Measurements from ENCODE around the gene CEP128. TPM values are rescaled to one million over a fixed set of nuclear protein-coding genes. Genes with fewer than 3 reads are reported as not detected.

Gene CEP128
- total RNA-seq, 1 experiment from 2014 or later: 12.0 TPM

- POLR2A ChIA-PET: no interaction called here
- peaks cover 12% of the 10 kb centered on the region for H3K9me3 Mint-ChIP-seq
- TF ChIP-seq ESRRA (CRISPR knock-in tag; IDR thresholded peaks at IDR 0.05; ENCODE audit: borderline replicate concordance): no peak
- no peak for TF ChIP-seq FOXP4 (CRISPR knock-in tag; IDR thresholded peaks at IDR 0.05)
- no peak for TF ChIP-seq GRHL2 (CRISPR knock-in tag; IDR thresholded peaks at IDR 0.05; ENCODE audit: insufficient replicate concordance, severe bottlenecking)
- TF ChIP-seq MXD4 (CRISPR knock-in tag; IDR thresholded peaks at IDR 0.05; ENCODE audit: borderline replicate concordance): no peak
- no peak for TF ChIP-seq GTF2I (CRISPR knock-in tag; conservative IDR thresholded peaks at IDR 0.05)
- no peak for TF ChIP-seq PREB (CRISPR knock-in tag; IDR thresholded peaks at IDR 0.05; ENCODE audit: borderline replicate concordance)
- TF ChIP-seq EMX1 (CRISPR knock-in tag; IDR thresholded peaks at IDR 0.05): no peak
- TF ChIP-seq ERG (CRISPR knock-in tag; IDR thresholded peaks at IDR 0.05): no peak
- no peak for TF ChIP-seq ZNF263 (CRISPR knock-in tag; IDR thresholded peaks at IDR 0.05; ENCODE audit: low read depth)
- TF ChIP-seq TCF7 (CRISPR knock-in tag; IDR thresholded peaks at IDR 0.05; ENCODE audit: low read depth): no peak
- no peak for TF ChIP-seq ELF4 (CRISPR knock-in tag; IDR thresholded peaks at IDR 0.05; ENCODE audit: low read depth)
- no peak for TF ChIP-seq TEAD4 (CRISPR knock-in tag; IDR thresholded peaks at IDR 0.05)
- no peak for ATAC-seq
- CTCF ChIA-PET: no interaction called here
- H3K4me3 Mint-ChIP-seq: no peak overlapping the region
- no peak overlapping the region for H3K27ac Mint-ChIP-seq
- peaks cover 11% of the 10 kb centered on the region for H3K4me1 Mint-ChIP-seq
- no peaks in the 10 kb centered on the region for H3K36me3 Mint-ChIP-seq
- no peaks in the 10 kb centered on the region for H3K27me3 Mint-ChIP-seq (ENCODE audit: low read depth)
- no peak for DNase-seq (ENCODE audit: low spot score)
Measured at GRCh38 chr14:80485764-80486163, 455.8 kb downstream of the CEP128 start.

- DNase-seq (ENCODE audit: low spot score) (no peak), ATAC-seq (no peak)
- Mint-ChIP-seq H3K4me3 (no peak overlapping the region), H3K36me3 (no peaks in the 10 kb centered on the region), H3K9me3 (peaks cover 12% of the 10 kb centered on the region), H3K4me1 (no peaks in the 10 kb centered on the region), H3K27me3 (ENCODE audit: low read depth) (no peaks in the 10 kb centered on the region), H3K27ac (no peak overlapping the region)
- POLR2A ChIA-PET: no interaction called here
- CTCF ChIA-PET: no interaction called here
- TF ChIP-seq E2F1 (CRISPR knock-in tag; IDR thresholded peaks at IDR 0.05) (no peak), USF2 (CRISPR knock-in tag; IDR thresholded peaks at IDR 0.05) (no peak), PRRX2 (CRISPR knock-in tag; IDR thresholded peaks at IDR 0.05) (no peak), OVOL2 (CRISPR knock-in tag; IDR thresholded peaks at IDR 0.05; ENCODE audit: borderline replicate concordance) (no peak), NFYB (CRISPR knock-in tag; conservative IDR thresholded peaks at IDR 0.05; ENCODE audit: low read depth) (no peak), CBFB (CRISPR knock-in tag; IDR thresholded peaks at IDR 0.05; ENCODE audit: low read depth) (no peak), IRF2 (CRISPR knock-in tag; IDR thresholded peaks at IDR 0.05; ENCODE audit: borderline replicate concordance, low read depth) (no peak), CTCF (IDR thresholded peaks at IDR 0.05) (no peak), JUN (CRISPR knock-in tag; IDR thresholded peaks at IDR 0.05) (no peak), NR3C1 (CRISPR knock-in tag; conservative IDR thresholded peaks at IDR 0.05; ENCODE audit: low read depth) (no peak), ZNF281 (CRISPR knock-in tag; IDR thresholded peaks at IDR 0.05) (no peak)
Measured at GRCh38 chr14:80483331-80483730, 458.2 kb downstream of the CEP128 start.

All from WTC11 (cell line).